HL-60 (cell line): ENCODE measurements around the gene XCL2.

Source experiments
- DNase-seq, 2 experiments: peaks; one replicate each; pipeline ENCODE4 v3.0.0-alpha.2; 2010 to 2020; ENCODE audit warnings: low read depth in 1 of 2, low spot score in 1 of 2
- H3K27ac ChIP-seq: fragments of 250-450 bp; sonication (Bioruptor Pico); replicated peaks from 2 replicates; pipeline ENCODE4 v1.5.1; 2020; ENCODE audit warnings: mild to moderate bottlenecking, moderate library complexity
- H3K27me3 ChIP-seq: fragments of 250-450 bp; sonication (Bioruptor Pico); 2 replicates; pipeline ENCODE4 v1.5.1; 2021; ENCODE audit warnings: mild to moderate bottlenecking, moderate library complexity; ENCODE audit not compliant: insufficient read depth, poor library complexity, severe bottlenecking
- H3K4me3 ChIP-seq: replicated peaks from 2 replicates; pipeline ENCODE4 v1.5.1; 2011; ENCODE audit warnings: mild to moderate bottlenecking, control low read depth, low read length; ENCODE audit not compliant: insufficient read depth
- CTCF ChIP-seq: IDR thresholded peaks from one replicate; pipeline ENCODE4 v1.5.1; 2011; ENCODE audit warnings: low read length, control low read depth, inconsistent platforms; ENCODE audit not compliant: insufficient read depth
- GABPA ChIP-seq: IDR thresholded peaks from 2 replicates; pipeline ENCODE4 v1.6.1; 2012; ENCODE audit warnings: low read depth
- POLR2AphosphoS5 ChIP-seq: IDR thresholded peaks from 2 replicates; pipeline ENCODE4 v1.6.1; 2012; ENCODE audit warnings: low read depth
- REST ChIP-seq: IDR thresholded peaks from 2 replicates; pipeline ENCODE4 v1.6.1; 2012; ENCODE audit warnings: low read depth; ENCODE audit not compliant: insufficient replicate concordance
- SPI1 ChIP-seq: IDR thresholded peaks from 2 replicates; pipeline ENCODE4 v1.6.1; 2012; ENCODE audit warnings: low read depth, mild to moderate bottlenecking, borderline replicate concordance

XCL2 gene

GRCh38 chr1:168504064-168504837 lies 39.5 kb downstream of the XCL2 start:
- no peak for TF ChIP-seq CTCF
- TF ChIP-seq POLR2AphosphoS5: peak; percentile 89
- TF ChIP-seq GABPA: no peak
- TF ChIP-seq REST: peak; percentile 53
- peak; percentile 100 for TF ChIP-seq SPI1
- no peaks in the 10 kb centered on the region for H3K27me3 ChIP-seq
- H3K27ac ChIP-seq: peak overlapping the region; percentile 93
- DNase-seq: peak; percentile 98 to 100
- no peak overlapping the region for H3K4me3 ChIP-seq

DNA sequence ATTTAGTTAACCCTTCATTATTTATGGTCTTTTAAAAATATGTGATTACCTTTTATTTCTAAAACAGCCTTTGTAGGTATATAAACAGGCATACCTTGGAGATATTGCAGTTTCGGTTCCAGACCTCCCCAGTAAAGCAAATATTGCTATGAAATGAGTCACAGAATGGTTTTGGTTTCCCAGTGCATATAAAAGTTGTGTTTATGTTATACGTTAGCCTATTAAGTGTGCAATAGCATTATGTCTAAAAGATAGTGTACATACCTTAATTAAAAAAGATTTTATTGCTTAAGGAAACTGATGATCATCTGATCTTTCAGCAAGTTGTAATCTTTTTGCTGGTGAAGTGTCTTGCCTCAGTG lies 44.1 kb downstream of the XCL2 start:
- TF ChIP-seq REST (no peak), SPI1 (no peak), GABPA (no peak), POLR2AphosphoS5 (no peak), CTCF (no peak)
- no peak overlapping the region for H3K27ac ChIP-seq

GRCh38 chr1:168498956-168499687 lies 44.7 kb downstream of the XCL2 start:
- no peak overlapping the region for H3K4me3 ChIP-seq
- H3K27ac ChIP-seq: no peak overlapping the region
- DNase-seq: no peak

More for the DNA sequence above, 44.1 kb downstream of the XCL2 start:
- DNase-seq: no peak
- H3K4me3 ChIP-seq: no peak overlapping the region
- H3K27me3 ChIP-seq: no peaks in the 10 kb centered on the region

More at GRCh38 chr1:168498956-168499687, 44.7 kb downstream of the XCL2 start:
- no peak for TF ChIP-seq POLR2AphosphoS5
- no peak for TF ChIP-seq GABPA
- no peak for TF ChIP-seq REST
- no peak for TF ChIP-seq CTCF
- TF ChIP-seq SPI1: no peak
- no peaks in the 10 kb centered on the region for H3K27me3 ChIP-seq
